ENCODE data around the gene NRP1.

The NRP1 gene

DNA sequence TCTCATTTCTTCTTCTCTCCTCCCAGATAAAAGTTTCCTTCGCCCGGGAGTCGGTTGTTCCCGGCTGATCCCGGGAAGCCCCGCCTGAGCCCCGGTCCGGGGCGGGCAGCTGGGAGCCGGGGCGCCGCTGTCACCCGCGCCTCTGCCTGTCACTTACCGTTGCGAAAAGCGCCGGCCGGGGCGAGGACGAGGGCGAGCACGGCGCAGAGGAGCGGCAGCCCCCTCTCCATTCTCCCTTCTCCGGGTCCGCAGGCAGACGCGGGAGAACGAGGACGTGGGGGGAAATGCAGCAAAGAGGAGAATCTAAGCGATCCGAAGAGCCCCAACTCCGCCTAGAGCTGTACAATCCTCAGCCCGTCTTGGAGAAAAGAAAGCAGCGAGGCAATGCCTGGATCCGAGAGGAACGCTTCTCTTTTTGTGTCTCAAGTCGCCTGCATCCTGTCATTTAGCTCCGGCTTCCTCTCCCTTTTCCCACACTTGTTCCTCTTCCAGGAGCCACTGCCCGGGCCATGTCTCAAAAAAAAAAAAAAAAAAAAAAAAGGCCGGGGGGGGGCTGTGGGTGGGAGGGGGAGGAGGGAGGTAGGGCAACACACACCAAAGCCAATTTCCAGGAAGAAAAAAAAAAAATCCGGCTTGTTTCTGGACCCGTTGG is at the start of gene NRP1:
NRP1 (minus strand) TSS at position 515 of the 652 bp plus-strand sequence; CDS start at position 230, 285 bp downstream.
- DNase-seq, result peak; percentile 73

DNA sequence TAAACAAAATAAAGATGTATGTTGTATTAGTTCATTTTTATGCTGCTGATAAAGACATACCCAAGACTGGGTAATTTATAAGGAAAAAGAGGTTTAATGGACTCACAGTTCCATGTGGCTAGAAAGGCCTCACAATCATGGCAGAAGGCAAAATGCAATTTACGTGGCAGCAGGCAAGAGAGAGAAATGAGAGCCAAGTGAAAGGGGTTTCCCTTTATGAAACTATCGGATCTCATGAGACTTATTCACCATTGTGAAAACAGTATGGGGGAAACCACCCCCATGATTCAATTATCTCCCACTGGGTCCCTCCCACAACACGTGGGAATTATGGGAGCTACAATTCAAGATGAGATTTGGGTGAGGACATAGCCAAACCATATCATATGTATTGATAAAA is 49.7 kb upstream of the NRP1 start:
- DNase-seq, result peak; percentile 23 to 57

DNA sequence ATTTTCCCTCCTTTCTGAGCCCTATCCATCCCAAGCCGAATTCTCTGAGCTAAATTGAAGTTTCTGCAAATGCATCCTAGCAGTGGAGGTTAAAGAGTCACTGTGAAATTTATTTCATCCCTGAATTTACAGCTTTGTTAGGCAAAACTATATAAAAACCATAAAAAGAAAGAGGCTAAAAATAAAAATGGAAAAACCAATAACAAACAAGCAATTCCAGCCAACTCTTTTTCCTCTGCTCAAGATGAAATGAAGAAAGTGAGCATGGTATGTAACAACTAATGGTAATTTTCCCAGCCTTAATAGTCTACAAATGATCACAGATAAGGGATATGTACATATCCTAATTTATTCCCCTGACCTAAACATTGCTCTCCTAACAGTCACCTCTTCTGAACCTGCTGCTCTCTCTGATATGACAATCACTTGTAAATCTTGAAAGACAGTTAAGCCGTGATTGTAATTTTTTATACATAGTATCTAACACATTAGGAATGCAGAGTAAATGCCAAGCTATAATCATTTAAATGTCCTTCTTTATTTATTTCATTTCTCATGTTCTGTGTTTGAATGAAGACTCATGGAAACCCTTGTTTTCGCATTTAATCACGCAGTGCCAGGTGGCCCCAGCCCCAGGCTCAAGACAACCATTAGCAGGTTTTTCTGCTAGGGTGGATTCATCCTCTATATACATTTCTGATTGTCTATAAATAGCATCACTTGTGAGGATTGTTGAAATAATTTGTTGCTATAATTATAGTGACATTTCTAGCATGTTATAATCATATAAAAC is 48.6 kb upstream of the NRP1 start:
- DNase-seq, result no peak

DNA sequence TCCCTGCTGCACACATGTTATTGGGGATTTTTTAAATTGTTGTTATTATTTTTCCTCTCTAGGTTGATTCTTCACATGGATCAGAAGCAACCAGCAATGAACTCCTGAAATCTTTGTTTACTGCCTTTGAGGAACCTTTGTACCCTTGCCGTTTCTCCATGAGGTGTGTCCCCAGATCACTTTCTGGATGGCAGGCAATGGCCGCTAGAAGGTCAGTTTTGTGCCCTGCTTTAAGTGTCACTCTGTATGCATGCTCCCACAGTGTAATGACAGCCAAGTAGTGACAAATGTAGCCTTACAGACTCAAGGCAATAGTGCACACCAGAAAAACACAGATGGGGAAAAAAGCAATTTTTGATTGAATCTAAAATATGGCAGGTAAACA is 47.7 kb upstream of the NRP1 start:
- no peak for DNase-seq

- DNase-seq, result peak; percentile 41 to 54
These were observed 47.2 kb upstream of the NRP1 start for GRCh38 chr10:33381451-33382215.

DNA sequence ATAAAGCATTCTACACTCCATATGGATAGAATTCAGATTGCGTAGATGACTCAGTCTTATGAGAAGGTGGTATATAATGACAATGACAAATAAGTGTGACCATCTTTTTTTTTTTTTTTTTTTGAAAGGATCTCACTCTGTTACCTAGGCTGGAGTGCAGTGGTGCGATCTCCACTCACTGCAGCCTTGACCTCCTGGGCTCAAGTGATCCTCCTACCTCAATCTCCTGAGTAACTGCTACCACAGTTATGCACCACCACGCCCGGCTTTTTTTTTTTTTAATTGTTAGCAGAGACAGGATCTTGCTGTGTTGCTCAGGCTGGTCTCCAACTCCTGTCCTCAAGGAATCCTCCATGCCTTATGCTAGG is 43.2 kb upstream of the NRP1 start:
- no peak for DNase-seq

DNA sequence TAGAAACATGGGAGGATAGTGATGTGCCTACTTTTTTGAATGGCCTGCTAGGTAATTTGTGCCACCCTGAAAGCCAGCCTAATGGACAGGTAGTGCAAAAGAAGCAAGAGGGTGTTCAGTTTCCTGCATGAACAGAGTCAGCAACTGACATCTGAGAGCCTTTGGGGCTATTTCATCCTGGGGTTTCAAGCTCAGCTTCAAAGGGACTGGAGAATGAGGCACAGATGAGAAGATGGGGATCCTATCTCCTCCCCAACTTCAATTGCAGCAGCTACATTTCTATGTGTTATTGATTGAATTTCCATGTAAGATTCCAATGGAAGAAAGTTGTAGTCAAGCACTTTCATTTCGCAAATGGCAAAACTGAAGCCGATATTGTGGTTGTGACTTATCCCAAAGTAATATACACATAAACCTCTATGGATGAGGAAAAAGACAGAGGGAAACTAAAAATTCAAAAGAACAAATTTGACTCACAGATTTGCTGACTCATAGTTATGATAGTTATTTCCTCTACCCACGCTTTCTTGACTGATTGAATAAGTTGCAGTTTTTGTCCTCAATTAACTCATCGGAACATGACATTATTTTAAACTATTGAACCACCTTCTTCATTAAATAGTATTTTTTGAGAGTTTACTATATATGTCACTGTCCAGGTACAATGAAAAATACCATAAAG is 42.6 kb upstream of the NRP1 start:
- peak; percentile 60 to 75 for DNase-seq

DNA sequence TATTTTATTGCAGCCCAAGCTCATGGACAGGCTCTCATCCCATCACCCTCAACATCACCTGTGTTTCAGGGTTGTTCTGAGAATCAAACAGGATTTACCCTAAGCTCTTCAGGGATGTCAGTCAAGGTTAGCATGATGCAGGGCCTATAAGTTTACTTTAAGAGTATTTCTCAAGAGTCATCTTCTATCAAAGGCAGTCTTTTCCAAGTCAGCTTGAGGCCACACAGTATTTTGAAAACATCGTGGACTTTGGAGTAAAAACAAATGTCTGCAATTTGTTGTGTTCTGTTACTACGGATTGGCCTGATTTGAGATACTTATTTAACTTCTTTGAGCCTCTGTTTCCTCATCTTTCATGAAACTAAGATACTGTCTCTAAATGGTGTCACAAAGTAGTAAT is 42.0 kb upstream of the NRP1 start:
- no peak for DNase-seq

- no peak for DNase-seq
These were observed 38.8 kb upstream of the NRP1 start for GRCh38 chr10:33373263-33373662.

DNA sequence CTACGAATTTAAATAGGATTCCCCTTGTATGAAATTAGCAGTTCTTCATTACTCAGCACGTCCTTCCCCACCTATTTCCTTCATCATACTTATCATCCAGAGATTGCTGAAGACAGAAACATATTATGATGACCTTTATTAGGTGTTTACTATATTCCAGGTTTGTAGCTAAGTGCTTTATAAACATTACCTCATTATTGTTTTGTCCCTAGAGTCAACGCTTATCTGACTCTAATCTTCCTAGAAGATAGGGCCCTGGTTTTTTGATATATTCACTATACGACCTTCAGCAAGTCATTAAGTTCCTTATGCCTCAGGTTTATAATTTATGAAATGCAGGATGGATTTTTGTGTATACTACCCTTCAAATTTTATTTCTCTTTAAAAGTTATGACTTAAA is 36.8 kb upstream of the NRP1 start:
- DNase-seq, result no peak

DNA sequence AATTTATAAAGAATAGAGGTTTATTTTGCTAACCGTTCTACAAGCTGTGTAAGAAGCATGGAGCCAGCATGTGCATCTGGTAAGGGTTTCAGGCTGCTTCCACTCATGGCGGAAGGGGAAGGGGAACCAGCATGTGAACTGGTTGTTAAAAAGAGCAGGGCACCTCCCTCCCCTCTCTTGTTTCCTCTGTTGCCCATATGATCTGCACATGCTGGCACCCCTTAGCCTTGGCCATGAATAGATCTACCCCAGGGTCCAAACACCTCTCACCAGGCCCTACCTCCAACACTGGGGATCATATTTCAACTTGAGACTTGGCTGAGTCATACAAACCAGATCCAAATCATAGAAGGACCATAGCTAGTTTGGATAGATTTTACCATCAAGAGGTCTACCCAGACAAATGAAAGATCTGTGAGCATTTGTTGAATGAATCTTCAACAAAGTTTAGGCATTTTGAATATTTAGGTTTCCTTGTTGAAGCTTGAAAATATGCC is 36.0 kb upstream of the NRP1 start:
- DNase-seq, result no peak

DNA sequence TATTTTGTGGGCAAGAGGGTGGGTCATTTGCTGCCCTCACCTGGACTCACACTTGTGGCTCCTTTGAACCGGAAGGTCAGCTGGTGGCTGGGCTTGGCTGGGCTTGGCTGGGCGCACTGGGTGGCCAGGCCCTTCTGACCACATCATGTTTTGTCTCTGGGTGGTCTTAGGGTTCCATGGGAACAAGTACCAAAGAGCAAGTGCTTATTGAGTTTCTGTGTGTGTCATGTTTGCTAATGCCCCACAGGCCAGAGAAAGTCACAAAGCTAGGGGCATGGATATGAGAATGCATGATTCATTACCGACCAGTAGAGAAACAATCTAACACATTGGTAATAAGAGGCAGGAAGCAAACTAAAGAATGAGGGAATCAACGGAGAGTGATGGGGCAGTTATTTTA is 33.6 kb upstream of the NRP1 start:
- no peak for DNase-seq

DNA sequence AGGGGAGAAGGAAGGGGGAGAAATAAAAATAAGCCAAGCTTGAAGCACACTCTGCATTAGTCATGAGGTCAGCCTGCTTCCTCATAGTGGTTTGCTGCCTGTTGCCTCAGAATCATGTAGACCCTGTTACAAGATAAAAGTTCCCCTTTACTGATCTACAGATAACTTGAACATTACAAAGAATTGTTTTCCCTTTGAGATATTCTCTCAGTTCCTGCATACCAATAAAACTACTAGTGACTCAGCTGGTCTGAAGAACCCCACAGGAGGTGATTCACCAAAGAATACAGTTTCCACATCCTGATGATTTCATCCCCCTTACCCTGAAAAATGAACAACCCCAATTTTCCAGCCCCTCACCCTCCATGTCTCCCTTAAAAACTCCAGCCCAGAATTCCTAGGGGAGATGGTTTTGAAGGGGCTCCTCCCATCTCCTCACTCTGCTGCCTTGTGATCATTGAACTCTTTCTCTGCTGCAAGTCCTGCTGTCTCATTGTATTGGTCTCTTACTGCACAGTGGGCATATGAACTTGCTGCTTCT is 31.5 kb upstream of the NRP1 start:
- DNase-seq, result peak; percentile 82 to 95

- DNase-seq, result peak in 1 of 2 donors; percentile 21
These were observed 30.8 kb upstream of the NRP1 start for GRCh38 chr10:33365301-33365700.

DNA sequence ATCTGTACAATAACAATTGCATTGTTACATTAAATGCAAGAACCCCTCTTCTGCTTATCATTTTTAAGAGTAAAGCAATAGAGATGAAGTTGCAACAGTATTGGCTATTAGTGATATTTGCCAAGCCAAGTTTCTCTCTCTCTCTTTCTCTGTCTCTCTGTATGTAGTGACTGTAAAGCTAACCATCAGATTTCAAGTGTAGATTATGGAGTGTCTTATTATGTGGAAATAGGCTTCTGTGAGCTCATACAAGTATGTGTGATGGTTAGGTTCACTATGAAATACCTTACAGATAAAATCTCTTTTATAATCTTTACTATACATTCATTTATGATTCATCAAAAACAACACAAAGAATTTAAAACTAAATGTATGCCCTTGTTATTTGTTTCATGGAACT is 28.6 kb upstream of the NRP1 start:
- no peak for DNase-seq

GRCh38 chr10:33358016-33358415 is 23.5 kb upstream of the NRP1 start:
- no peak for DNase-seq

GRCh38 chr10:33355274-33355673 is 20.8 kb upstream of the NRP1 start:
- DNase-seq, result peak; percentile 81 to 90

DNA sequence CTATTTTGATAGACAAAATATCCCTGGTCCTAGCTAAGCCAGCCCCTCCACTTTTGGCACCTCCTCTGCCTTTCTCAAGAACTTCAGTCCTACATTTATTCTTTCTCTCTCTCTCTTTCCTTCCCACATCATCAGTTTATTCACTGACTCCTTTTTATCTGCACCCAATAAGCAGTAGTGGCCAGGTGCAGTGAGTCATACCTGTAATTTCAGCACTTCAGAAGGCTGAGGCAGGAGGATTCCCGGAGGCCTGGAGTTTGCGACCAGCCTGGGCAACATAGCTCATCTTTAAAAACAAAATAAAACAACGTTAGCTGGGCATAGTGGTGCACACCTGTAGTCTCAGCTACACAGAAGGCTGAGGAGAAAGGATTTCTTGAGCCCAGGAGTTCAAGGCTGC is 19.4 kb upstream of the NRP1 start:
- DNase-seq, result no peak

DNA sequence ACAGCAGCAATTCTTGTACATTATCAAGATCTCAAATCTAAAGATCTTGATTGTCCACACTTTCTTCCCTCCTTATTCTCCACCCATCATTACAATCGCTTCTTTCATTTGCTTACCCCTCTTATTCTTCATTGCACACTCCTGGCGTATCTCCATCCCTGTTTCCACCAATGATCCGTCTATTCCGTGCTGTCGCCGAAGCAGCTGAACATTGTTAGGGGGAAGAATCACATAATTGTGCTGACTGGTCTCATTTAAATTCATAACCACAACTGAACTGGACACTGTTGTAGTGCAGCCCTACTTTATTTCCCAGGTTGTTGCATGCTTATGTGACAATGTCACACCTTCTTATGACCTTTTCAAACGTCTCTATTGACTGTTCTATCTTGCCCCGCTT is 18.9 kb upstream of the NRP1 start:
- no peak for DNase-seq

DNA sequence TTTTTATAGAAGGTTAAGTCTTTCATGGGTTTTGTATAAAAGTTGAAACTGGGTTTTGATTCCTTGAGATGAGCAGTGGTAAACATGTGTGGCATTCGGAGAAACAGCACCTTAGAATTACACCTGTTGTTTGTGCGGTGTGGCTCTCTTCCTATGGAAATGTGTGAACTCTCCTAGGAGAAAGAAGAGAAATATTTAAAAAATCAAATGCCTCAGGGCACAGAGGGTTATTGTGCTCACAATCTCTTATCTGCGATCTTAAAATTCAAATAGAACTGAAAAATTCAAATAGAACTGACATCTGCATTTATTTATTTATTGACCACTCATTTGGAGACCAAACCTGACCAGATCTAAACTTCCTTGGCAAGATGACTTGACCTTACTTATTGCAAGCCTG is 18.1 kb upstream of the NRP1 start:
- no peak for DNase-seq

GRCh38 chr10:33352175-33352574 is 17.7 kb upstream of the NRP1 start:
- DNase-seq, result no peak

DNA sequence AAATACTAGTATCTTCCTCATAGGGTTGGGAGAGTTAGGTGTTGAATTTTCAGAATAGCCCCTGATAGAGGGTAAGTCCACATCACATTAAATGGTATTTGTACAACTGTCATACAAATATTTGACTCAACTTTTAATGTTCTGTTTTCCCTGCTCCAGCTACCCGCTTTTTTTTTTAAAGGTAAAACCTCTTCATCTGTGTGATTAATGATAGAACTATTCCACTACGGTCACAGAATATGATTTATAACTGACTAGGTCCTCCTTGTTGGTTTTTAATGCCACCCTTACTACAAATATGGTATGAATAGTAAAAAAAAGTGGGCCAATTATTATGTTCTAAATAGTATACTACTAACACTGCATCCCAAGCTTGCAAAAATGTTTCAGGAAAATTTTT is 15.6 kb upstream of the NRP1 start:
- DNase-seq, result no peak

DNA sequence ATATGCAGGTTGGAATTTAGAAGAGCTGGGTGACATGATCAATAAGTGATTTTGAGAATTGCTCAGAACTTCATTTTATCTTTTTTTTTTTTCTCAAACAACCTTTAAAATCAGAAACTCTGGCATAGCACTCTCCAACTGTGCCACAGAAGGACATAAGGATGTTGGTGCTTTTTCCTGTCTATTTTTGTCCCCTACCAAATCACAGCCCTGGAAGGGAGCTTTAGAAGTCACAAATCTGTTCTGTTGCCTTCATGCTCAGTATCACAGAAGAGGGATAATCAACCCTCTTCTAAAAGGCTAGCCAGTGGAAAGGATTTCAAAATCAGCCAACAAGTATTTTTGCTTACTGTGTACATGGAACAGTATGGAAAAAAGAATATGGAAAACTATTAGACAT is 14.8 kb upstream of the NRP1 start:
- no peak for DNase-seq
